HTERT RPE-1 (cell line): Measurements from ENCODE around the gene ABR.
"Not testable (repeated sequence)": the region's sequence is repeated elsewhere in the genome, so short reads cannot be mapped to it uniquely, and the experiment has no call there.

Experiments used
- in situ Hi-C: fragments of 300-500 bp; cut with MboI; formaldehyde crosslinking; loops from 4 replicates; pipeline ENCODE4 v1.14.3; 2020; ENCODE audit warnings: low sequenced_read_pairs

Gene ABR

DNA sequence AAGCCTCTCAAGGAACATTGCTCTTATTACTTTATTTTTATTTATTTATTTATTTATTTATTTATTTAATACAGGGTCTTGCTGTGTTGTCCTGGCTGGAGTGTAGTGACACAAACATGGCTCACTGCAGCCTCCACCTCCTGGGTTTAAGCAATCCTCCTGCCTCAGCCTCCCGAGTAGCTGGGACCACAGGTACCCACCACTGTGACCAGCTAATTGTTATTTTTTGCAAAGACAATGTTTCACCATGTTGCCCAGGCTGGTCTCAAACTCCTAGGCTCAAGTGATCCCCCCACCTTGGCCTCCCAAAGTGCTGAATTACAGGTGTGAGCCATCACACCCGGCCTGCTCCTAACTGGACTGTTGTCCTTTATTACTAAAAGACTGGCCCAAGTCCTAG, 205.0 kb downstream of the ABR start:
- in situ Hi-C loops = loop anchor here (25.0 kb wide), 1 partner anchor 187 kb away; the partner anchor contains the start of genes GLOD4 and MRM3

DNA sequence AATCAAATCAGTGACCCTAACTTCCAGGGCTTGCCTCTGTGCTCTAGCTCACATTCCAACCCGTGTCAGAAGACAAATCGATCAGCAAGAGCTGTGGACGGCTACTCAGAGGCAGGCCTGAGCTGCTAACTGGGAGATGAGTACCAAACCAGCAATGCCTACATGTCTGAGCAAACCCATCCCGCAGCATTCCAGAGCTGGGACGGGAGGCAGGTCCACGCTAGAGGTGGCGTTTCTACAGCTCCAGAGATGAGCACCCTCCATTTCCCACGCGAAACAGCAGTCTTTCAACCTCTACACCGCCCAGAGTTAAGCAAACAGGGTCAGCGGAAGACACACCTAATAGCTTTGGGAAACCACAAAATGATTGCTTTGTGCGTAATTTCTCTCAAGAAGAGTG, 206.7 kb downstream of the ABR start:
- in situ Hi-C loops = no loop called here

DNA sequence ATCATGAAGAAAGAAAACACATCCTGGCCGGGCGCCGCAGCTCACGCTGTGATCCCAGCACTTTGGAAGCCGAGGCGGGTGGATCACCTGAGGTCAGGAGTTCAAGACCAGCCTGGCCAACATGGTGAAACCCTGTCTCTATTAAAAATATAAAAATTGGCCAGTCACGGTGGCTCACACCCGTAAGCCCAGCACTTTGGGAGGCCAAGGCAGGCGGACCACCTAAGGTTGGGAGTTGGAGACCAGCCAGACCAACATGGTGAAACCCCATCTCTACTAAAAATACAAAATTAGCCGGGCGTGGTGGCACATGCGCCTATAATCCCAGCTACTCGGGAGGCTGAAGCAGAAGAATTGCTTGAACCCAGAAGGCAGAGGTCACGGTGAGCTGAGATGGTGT, 207.9 kb downstream of the ABR start:
- in situ Hi-C loops = not testable (repeated sequence)

DNA sequence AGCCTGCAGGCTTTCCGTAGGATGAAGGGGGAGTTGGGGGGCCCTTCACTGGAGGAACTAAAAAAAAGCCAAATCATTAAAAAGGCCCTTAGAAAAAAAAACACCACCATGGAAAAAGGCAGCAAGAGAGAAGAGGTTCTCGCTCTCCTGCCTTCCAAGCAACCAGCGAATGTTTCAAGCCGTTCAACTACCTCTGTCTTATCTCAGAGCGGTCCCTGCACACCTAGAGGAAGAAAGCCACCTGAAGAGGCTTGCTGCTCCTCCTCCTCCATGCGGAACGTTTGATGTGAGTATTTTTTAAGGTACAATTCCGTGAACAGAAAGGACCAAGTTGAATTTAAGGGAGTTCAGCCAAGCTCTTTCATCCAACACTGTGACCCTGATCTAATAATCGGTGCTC, 209.4 kb downstream of the ABR start:
- in situ Hi-C loops = no loop called here

DNA sequence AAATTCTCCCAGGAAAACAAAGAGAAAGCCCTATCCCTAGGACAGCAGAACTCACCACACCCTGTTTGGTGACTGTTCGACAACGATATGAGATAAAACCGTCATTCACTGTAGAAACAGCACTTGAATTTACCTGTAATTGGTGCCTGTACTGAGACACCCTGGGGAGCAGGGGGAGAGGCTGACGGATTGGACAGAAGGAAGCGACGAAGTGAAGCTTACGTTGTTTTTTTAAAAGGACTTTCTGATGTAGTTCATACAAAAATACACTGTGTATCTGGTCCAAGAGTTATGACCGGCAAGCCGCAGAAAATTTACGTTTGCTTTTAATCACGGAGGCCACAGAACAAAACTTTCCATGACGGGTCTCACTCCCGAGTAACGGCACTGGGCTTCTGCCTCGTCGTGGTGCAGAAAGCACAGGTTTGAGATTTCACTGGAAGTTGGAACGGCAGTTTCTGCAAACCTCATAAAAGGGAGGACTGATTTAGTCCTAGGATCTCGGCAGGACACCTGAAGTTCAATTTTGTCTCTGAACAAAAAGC, 209.9 kb downstream of the ABR start:
- in situ Hi-C loops = no loop called here

DNA sequence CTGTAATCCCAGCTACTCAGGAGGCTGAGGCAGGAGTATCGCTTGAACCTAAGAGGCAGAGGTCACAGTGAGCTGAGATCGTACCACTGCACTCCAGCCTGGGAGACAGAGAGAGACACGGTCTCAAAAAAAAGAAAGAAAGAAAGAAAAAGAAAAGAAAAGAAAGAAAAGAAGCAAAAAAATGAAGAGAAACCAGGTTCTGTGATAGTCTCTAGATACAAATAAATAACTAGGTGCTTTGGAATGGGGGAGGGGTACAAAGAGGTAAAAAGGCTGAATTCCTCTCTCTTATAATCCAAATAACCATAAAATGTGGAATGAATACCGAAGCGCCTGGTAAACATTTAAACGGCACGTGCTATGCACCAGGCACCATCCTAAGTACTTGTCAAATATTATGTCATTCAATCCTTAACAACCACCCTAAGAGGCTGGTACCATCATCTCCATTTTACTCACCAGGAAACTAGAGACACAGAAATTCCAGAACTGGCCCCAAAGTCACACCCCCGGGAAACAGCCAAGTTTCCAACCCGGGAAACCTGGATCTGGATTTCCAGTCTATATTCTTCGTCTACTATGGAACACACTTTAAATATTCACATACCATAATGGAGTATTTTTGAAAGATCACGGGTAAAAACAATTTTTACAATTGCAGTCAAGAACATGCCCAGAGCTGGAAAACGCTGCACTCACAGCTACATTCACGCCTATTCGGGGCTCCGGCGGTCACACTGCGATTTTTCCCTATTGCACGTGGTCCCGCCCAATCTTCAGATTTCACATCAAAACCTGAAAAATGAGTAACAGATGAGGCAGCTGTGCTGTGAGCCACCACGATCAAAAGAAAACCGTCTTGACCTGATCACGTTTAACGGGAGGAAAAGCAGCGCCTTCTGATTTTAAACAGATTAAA, 210.7 kb downstream of the ABR start:
- in situ Hi-C loops = no loop called here

DNA sequence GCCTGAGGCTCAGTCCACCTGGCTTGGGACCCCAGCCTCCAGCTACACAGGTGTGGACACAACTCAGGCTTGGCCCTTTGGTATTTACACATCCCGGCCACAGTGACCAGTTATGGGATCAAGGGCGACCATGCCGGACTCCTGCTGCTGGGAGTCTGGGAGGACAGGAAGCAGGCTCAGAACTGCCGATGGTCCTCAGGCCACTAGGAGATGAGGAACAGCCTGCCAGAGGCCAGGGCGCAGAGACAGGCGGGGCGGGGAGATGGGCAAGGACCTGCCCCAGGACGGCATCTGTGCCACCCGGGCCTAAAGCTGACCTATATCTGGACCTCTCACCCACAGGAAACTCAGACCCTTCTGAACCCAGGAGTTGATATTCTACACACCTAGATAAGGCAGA, 212.7 kb downstream of the ABR start:
- in situ Hi-C loops = no loop called here

DNA sequence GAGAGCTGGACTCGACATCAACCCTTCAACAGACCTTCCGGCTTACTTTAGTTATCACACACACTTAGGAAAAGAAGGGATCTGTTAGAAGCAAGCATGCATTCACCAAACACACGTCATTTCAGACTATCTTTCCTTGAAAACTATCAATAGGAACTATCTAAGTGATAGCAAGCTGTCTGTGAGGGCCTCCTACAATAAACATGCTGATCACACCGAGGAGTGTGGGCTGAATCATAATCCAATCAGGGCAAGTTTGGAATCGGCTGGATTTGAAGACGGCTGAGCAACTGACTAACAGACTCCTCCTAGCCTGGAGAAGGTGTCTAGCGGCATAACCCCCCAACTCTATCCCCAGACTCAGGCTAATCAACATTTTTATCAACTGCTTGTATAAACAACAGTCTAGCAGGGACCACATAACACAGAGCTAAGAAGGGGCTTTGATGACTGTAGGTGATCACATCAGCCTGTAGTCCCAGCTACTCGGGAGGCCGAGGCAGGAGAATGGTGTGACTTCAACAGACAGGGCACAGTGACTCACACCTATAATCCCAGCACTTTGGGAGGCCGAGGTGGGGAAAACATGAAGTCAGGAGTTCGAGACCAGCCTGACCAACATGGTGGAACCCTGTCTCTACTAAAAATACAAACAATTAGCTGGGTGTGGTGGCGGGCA, 214.3 kb downstream of the ABR start:
- in situ Hi-C loops = no loop called here

DNA sequence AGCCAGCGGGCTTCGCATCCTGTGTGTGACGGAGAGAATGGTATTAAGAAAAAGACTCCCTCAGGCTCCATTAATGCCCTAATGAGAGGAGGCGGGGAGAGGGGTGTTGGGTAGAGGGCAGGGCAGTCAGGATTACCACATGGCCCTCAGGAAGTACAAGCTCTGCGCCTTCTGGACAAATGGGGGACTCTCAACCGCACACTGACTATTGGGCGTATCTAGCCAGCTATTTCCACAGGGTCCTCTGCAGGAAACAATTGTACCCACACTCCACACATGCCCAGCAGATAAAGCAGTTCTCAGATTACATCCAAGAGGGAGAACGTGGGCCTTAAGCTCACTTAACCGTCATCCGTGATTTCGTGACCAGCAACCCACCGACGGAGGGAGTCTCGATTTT, 214.9 kb downstream of the ABR start:
- in situ Hi-C loops = no loop called here

DNA sequence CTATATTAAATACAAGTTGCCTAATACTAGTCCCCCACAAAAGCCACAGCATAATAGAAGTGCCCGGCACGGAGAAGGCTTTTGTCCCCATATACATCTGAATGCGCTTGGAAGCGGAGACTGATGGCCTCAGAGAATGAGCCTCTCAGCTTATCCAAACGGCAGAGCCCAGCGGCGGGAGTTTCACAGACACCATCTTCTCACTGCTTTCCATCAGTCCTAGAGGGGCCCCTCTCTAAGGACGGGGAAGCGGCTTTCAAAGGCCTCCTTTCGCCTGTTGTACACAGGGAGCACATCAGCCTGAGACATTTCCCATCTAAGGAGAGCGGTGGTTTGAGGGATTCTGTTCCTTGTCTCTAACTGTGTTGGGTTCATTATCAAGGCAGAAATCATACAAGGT, 217.1 kb downstream of the ABR start:
- in situ Hi-C loops = no loop called here

DNA sequence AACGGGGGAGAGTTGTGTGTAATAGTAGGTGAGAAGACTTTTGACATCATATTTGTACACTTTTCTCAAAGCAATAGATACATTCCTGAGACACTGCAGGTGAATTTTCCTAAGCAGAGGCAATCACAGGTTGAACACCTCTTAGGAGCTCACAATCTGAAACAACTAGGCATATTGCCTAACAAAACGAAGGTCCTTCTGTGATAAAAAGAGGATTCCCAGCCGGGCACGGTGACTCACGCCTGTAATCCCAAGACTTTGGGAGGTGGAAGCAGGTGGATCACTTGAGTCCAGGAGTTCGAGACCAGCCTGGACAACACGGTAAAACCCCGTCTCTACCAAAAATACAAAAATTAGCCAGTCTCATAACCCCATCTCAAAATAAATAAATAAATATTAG, 217.6 kb downstream of the ABR start:
- in situ Hi-C loops = no loop called here

DNA sequence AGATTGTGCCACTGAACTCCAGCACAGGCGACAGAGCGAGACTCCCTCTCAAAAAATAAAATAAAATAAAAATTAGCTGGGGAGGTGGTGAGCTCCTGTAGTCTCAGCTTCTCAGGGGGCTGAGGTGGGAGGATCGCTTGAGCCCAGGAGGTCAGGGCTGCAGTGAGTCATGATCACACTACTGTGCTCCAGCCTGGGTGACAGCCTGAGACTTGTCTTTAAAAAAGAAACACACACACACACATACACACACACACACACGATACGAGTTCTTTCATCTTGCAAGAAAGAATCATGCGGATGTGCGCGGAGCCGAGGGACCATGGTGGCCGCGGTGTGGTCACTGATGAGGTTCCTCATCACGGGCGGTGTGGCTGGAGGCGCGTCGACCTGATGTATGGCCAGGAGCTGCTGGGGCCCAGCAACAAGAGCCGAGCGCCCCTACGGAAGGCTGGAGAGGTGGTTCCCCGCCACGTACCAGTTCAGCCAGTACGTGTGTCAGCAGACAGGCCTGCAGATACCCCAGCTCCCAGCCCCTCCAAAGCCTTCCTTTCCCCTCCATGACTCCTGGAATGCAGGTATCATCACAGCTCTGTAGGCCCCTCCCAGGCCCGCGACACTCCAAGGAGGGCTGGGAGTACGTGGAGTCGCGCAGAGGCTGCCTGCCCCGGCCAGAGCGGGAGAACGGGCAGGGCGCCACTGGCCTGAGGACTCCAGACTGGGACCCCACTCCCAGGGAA, 220.9 kb downstream of the ABR start:
- in situ Hi-C loops = no loop called here

DNA sequence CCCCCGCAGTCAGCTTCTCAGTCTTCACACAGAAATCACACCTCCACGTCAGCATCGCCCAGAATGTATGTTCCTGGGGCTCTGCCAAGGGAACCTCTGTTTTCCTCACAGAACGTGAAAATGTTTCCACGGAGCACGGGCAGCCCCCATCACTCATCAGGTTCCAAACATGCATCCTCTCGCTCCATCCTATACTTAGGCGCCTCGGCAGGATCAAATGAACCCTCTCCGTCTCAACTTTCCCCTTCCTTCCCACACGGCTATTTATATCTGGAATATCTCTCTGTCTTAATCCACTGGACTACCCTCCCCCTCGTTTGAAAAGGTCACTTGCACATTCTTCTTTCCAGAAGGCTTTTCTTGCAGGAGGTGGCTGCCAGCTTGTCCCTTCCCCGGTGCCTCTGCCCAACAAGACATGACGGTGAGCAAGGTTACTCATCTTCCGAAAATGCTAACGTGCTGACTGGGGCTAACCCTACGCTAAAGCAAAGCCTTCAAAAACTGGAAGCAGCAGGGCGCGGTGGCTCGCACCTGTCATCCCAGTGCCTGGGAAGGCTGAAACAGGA, 221.8 kb downstream of the ABR start:
- in situ Hi-C loops = no loop called here

DNA sequence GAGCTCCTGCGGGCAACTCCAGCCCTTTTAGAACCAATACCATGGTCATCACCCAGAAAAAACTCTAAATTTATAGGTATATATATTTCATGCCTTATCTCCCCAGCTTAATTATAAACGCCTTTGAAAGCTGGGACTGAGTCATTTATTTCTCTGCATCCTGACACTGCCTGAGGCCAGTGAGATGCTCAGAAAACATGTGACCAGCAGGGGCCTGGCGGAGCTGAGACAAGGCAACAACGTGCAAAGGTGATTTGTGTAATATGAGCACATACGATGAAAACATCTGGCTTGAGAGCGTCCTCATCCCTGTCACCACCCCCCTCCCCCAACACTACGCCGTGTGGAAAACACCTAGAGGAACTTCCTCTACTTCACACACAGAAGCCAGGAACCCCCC, 222.9 kb downstream of the ABR start:
- in situ Hi-C loops = no loop called here

DNA sequence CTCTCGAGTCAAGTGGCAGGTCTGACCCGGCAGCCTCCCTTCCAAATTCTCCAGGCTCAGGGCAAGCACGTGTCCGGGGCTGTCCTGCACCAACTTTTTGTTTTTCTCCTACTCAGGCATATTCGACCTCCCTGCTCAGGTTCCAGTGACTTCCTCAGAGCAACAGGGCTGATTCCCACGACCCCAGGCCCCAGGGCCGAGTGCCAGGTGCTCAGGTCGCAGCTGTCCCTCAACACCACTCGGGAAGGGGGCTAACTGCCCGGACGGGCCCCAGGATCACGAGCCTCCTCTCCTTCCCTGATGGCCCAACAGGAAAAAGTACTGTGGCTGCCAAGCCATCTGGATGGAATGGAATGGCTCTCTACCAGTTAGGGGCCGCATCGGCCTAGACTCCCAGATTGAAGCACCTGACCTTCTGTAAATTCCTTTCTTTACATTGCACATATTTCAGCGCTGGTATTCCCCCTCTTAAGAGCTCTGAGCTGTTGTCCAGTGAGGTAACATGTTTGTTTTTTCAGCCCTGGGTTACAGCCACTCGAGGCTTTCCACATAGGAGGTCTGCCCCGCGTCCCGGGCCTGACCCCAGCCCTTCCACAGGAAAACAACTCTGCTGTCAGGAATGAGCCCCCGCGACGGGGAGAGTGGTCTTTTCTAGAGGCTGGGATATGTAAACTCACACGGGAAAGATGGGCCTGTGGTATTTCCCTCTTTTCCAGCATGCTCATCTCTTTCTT, 225.2 kb downstream of the ABR start:
- in situ Hi-C loops = no loop called here

DNA sequence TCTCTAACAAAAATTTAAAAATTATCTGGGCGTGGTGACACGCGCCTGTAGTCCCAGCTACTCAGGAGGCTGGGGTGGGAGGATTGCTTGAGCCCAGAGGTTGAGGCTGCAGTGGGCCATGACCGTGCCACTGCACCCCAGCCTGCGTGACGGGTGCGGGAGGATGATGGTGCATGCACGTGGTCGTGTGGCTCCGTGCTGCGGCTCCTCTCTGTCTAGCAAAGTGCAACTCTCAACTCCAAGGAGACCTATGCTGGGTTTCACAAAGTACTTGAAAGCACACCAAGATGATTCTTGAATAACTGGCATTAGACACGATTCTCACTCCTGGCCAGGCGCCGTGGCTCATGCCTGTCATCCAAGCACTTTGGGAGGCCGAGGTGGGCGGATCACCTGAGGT, 226.0 kb downstream of the ABR start:
- in situ Hi-C loops = no loop called here
